GM18511 (cell line): Measurements from ENCODE around the gene NXPH2.

Source experiments
- ATAC-seq: cut with Tn5 transposase; IDR thresholded peaks from one replicate; pipeline ENCODE4 v1.9.1; 2021; ENCODE audit warnings: mild to moderate bottlenecking, moderate library complexity; ENCODE audit not compliant: unreplicated experiment

Gene NXPH2

GRCh38 chr2:138779781-138780445 lies at the start of gene NXPH2:
Gene NXPH2 (minus strand): TSS chr2:138780390. CDS start chr2:138780241, 149 bp downstream.
- no peak for ATAC-seq

GRCh38 chr2:138829326-138829919 lies 49.2 kb upstream of the NXPH2 start:
- peak; percentile 75 for ATAC-seq

- ATAC-seq: peak; percentile 66
These were observed 47.4 kb upstream of the NXPH2 start for GRCh38 chr2:138827426-138828054.

GRCh38 chr2:138823666-138824065 lies 43.5 kb upstream of the NXPH2 start:
- ATAC-seq: no peak

GRCh38 chr2:138819964-138820363 lies 39.8 kb upstream of the NXPH2 start:
- ATAC-seq: no peak

GRCh38 chr2:138818556-138818955 lies 38.4 kb upstream of the NXPH2 start:
- no peak for ATAC-seq

- peak; percentile 56 for ATAC-seq
These were observed 34.1 kb upstream of the NXPH2 start for GRCh38 chr2:138814123-138814898.

GRCh38 chr2:138811431-138811830 lies 31.2 kb upstream of the NXPH2 start:
- no peak for ATAC-seq

GRCh38 chr2:138794724-138795123 lies 14.5 kb upstream of the NXPH2 start:
- no peak for ATAC-seq

- ATAC-seq: peak; percentile 71
These were observed 7.0 kb upstream of the NXPH2 start for GRCh38 chr2:138787053-138787666.

GRCh38 chr2:138782383-138782782 lies 2.2 kb upstream of the NXPH2 start:
- ATAC-seq: no peak

GRCh38 chr2:138780908-138781307 lies 718 bp upstream of the NXPH2 start:
- no peak for ATAC-seq

GRCh38 chr2:138780446-138780880 lies 273 bp upstream of the NXPH2 start:
- ATAC-seq: no peak

- no peak for ATAC-seq
These were observed 797 bp downstream of the NXPH2 start for GRCh38 chr2:138779406-138779780.

- ATAC-seq: no peak
These were observed 2.2 kb downstream of the NXPH2 start for GRCh38 chr2:138777996-138778395.

- ATAC-seq: no peak
These were observed 4.5 kb downstream of the NXPH2 start for GRCh38 chr2:138775736-138776135.

- ATAC-seq: no peak
These were observed 8.7 kb downstream of the NXPH2 start for GRCh38 chr2:138771534-138771933.

- no peak for ATAC-seq
These were observed 13.1 kb downstream of the NXPH2 start for GRCh38 chr2:138767101-138767500.

GRCh38 chr2:138766464-138766863 lies 13.7 kb downstream of the NXPH2 start:
- no peak for ATAC-seq

- no peak for ATAC-seq
These were observed 16.2 kb downstream of the NXPH2 start for GRCh38 chr2:138763971-138764370.

GRCh38 chr2:138762533-138762932 lies 17.7 kb downstream of the NXPH2 start:
- no peak for ATAC-seq
